SK-N-SH (cell line): ENCODE data around the gene PANK4. TPM values are rescaled to one million over a fixed set of nuclear protein-coding genes. Genes with fewer than 3 reads are reported as not detected.

Source experiments
- CTCF ChIA-PET: fragments of 300-600, 350-600 bp; formaldehyde crosslinking; extraction: SDS; loops from one replicate; lab custom pipeline; 2021; lab: Yijun Ruan, JAX
- POLR2A ChIA-PET: fragments of 350-600 bp; sonication (Branson Sonifier 250); formaldehyde crosslinking; extraction: SDS; loops from one replicate; lab custom pipeline; 2020; ENCODE audit warnings: antibody characterized with exemption, inconsistent platforms; lab: Yijun Ruan, JAX
- DNase-seq: peaks from one replicate; pipeline ENCODE4 v3.0.0; 2012
- H2AFZ ChIP-seq: fragments of 200-600 bp; sonication (generic); 2 replicates; pipeline ENCODE4 v1.8.1; 2016; ENCODE audit warnings: antibody characterized with exemption, mild to moderate bottlenecking, low read depth
- H3F3A ChIP-seq: fragments of 200-600 bp; sonication (generic); replicated peaks from 2 replicates; pipeline ENCODE3; 2016; ENCODE audit warnings: antibody characterized with exemption, mild to moderate bottlenecking; ENCODE audit not compliant: insufficient read depth
- H3K27ac ChIP-seq, 2 experiments: fragments of 200-500 bp in 1 of 2; fragments of 200-600 bp in 1 of 2; sonication (Bioruptor generic) in 1 of 2; sonication (generic), shearing (Covaris generic) in 1 of 2; 2 replicates each; pipeline versions ENCODE4 v1.5.1 to v1.6.1; 2014 to 2016; ENCODE audit warnings: low read depth in 2 of 2, inconsistent platforms in 1 of 2, low read length in 1 of 2, mild to moderate bottlenecking in 1 of 2, mixed read lengths in 1 of 2
- H3K27me3 ChIP-seq: fragments of 200-600 bp; sonication (generic), shearing (Covaris generic); 2 replicates; pipeline ENCODE4 v1.6.1; 2016; ENCODE audit warnings: mixed run types; ENCODE audit not compliant: insufficient read depth
- H3K36me3 ChIP-seq, 2 experiments: fragments of 200-500 bp in 1 of 2; fragments of 200-600 bp in 1 of 2; sonication (Bioruptor generic) in 1 of 2; sonication (generic) in 1 of 2; replicated peaks in 1 of 2; 2 replicates each; pipeline versions ENCODE3 to v1.5.1; 2014 to 2016; ENCODE audit warnings: low read length in 1 of 2, mild to moderate bottlenecking in 1 of 2; ENCODE audit not compliant: insufficient read depth in 2 of 2, control insufficient read depth in 1 of 2
- H3K4me1 ChIP-seq, 2 experiments: fragments of 200-500 bp in 1 of 2; fragments of 200-600 bp in 1 of 2; sonication (Bioruptor generic) in 1 of 2; sonication (generic), shearing (Covaris generic) in 1 of 2; 2 replicates each; pipeline versions ENCODE4 v1.5.1 to v1.6.1; 2014 to 2016; ENCODE audit warnings: low read depth in 1 of 2, low read length in 1 of 2, mixed run types in 1 of 2; ENCODE audit not compliant: insufficient read depth in 2 of 2, control insufficient read depth in 1 of 2
- H3K4me2 ChIP-seq: fragments of 200-600 bp; sonication (generic), shearing (Covaris generic); 2 replicates; pipeline ENCODE4 v1.6.1; 2017; ENCODE audit warnings: mixed run types
- H3K4me3 ChIP-seq, 2 experiments: fragments of 200-500 bp in 1 of 2; fragments of 200-600 bp in 1 of 2; sonication (Bioruptor generic) in 1 of 2; sonication (generic), shearing (Covaris generic) in 1 of 2; 2 replicates each; pipeline versions ENCODE4 v1.5.1 to v1.8.1; 2014 to 2016; ENCODE audit warnings: low read depth in 2 of 2, inconsistent platforms in 1 of 2, low read length in 1 of 2, mild to moderate bottlenecking in 1 of 2, mixed read lengths in 1 of 2, moderate library complexity in 1 of 2
- H3K79me2 ChIP-seq: fragments of 200-600 bp; sonication (generic); 2 replicates; pipeline ENCODE4 v1.8.1; 2017; ENCODE audit warnings: mild to moderate bottlenecking; ENCODE audit not compliant: insufficient read depth
- H3K9ac ChIP-seq: fragments of 200-600 bp; sonication (generic); 2 replicates; pipeline ENCODE4 v1.6.1; 2017; ENCODE audit warnings: mixed run types
- H3K9me2 ChIP-seq: fragments of 200-600 bp; sonication (generic); 2 replicates; pipeline ENCODE4 v1.6.1; 2017; ENCODE audit warnings: mixed run types
- H3K9me3 ChIP-seq: fragments of 200-600 bp; sonication (generic); 2 replicates; pipeline ENCODE4 v1.6.1; 2017; ENCODE audit warnings: mixed run types, mild to moderate bottlenecking, moderate library complexity
- H4K20me1 ChIP-seq: fragments of 200-600 bp; sonication (generic); 2 replicates; pipeline ENCODE4 v1.6.1; 2017; ENCODE audit warnings: mild to moderate bottlenecking, mixed run types; ENCODE audit not compliant: insufficient read depth
- EZH2phosphoT487 ChIP-seq: fragments of 200-600 bp; sonication (generic); IDR thresholded peaks from 2 replicates; pipeline ENCODE4 v1.6.1; 2017; ENCODE audit warnings: low read depth, mixed run types, mild to moderate bottlenecking, antibody characterized with exemption, moderate library complexity, borderline replicate concordance
- FOSL2 ChIP-seq: IDR thresholded peaks from 2 replicates; pipeline ENCODE4 v1.4.0; 2012; ENCODE audit warnings: low read depth, mild to moderate bottlenecking, moderate library complexity, borderline replicate concordance
- FOXM1 ChIP-seq: IDR thresholded peaks from 2 replicates; pipeline ENCODE4 v1.4.0; 2012; ENCODE audit warnings: low read depth, mild to moderate bottlenecking
- GABPA ChIP-seq: IDR thresholded peaks from 2 replicates; pipeline ENCODE4 v1.4.0; 2012; ENCODE audit warnings: low read depth, mild to moderate bottlenecking
- JUND ChIP-seq: IDR thresholded peaks from 2 replicates; pipeline ENCODE4 v1.4.0; 2012
- MXI1 ChIP-seq: IDR thresholded peaks from 2 replicates; pipeline ENCODE4 v1.6.1; 2012; ENCODE audit warnings: mild to moderate bottlenecking, low read depth, low read length, improper control_type of control experiment
- NRF1 ChIP-seq: IDR thresholded peaks from 2 replicates; pipeline ENCODE4 v1.6.1; 2012; ENCODE audit warnings: low read depth, mild to moderate bottlenecking, low read length
- SIN3A ChIP-seq: IDR thresholded peaks from 2 replicates; pipeline ENCODE4 v1.6.1; 2012; ENCODE audit warnings: low read depth, mild to moderate bottlenecking, low read length, moderate library complexity, borderline replicate concordance
- SMC3 ChIP-seq: IDR thresholded peaks from 2 replicates; pipeline ENCODE4 v1.6.1; 2012; ENCODE audit warnings: low read depth, low read length, improper control_type of control experiment
- WGBS: methylation state at CpG from one replicate; pipeline ENCODE4 v1.1.6; 2017; ENCODE audit warnings: low lambda C conversion rate; 5-methylcytosine and 5-hydroxymethylcytosine counted together
- polyA plus RNA-seq, 3 experiments: library from polyadenylated mRNA; depleted of rRNA; stranded (reverse); fragments of >200 nt; gene quantifications; 2 replicates each; pipeline ENCODE4 v1.2.3, GENCODE V29; 2012
- TF ChIP-seq, protein P1 (sequence below): IDR thresholded peaks from 2 replicates; pipeline ENCODE4 v1.4.0; 2012; ENCODE audit warnings: low read depth
- TF ChIP-seq, protein P2 (sequence below): IDR thresholded peaks from 2 replicates; pipeline ENCODE4 v1.6.1; 2012; ENCODE audit warnings: mild to moderate bottlenecking, low read depth, low read length, moderate library complexity

Gene PANK4
- polyA plus RNA-seq, 1 of the 3 experiments (the other 2 are of a cell fraction), result 16.6 TPM

DNA sequence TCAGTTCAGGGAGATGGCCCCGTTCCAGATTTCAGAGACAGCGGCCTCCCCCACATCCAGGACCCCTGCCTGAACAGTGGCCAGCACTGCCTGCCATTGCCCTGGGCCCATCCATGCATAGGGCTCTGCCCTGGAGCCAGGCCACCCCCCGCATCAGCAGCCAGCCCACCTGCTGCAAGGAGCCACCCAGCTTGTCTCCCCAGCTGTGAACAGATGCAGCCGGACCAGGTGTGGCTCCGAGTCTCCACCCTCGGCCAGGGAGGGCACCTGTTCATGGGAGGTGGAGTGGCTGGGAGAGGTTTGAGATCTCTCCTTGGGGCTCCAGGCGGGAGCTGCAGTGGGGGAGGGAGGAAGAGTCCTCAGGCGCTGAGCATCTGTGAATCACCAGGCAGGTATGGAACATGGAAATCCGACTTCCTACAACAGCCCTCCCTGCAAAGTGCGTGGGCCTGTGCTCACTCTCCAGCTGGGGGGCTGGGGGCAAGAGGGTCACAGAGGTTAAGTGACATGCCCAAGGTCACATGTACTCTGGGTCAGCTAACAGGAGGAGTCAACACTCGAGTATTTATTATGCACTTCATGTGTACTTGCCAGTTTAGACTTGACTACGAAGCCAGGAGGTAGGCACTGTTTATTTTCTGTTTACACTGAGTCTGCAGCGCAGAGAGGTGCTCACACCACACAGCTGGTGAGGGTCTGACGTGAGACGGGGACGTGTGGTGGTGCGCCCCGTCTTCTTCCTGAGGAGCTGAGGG lies 8.5 kb upstream of the PANK4 start:
- 58% methylated on average over 13 of the region's 18 CpGs for WGBS
- Histone ChIP-seq H3K27me3 (peaks cover 6% of the 10 kb centered on the region; the same call in 1 of the 2 replicates), H3K9ac (no peak overlapping the region), H3K9me2 (no peaks in the 10 kb centered on the region), H3K4me2 (no peak overlapping the region), H4K20me1 (no peaks in the 10 kb centered on the region), H3F3A (no peaks in the 10 kb centered on the region), H3K4me3 (no peak overlapping the region), H3K79me2 (no peaks in the 10 kb centered on the region), H3K27ac (no peak overlapping the region), H2AFZ (no peak overlapping the region), H3K9me3 (no peaks in the 10 kb centered on the region), H3K36me3 (no peaks in the 10 kb centered on the region), H3K4me1 (peaks cover 0 to 11% of the 10 kb centered on the region in 2 experiments; a peak in 1 of 4 replicates)
- DNase-seq, result no peak
- ChIA-PET CTCF (interaction anchor here (3.9 to 7.7 kb wide), 2 partner anchors 9 to 13 kb away, joined by 21 to 35 read pairs; no protein-coding TSS in a partner anchor), POLR2A (interaction anchor here (0.8 to 1.9 kb wide), 3 partner anchors 8 to 28 kb away, joined by 3 to 6 read pairs (median 3); no protein-coding TSS in a partner anchor)
- no peak for TF ChIP-seq JUND
- TF ChIP-seq FOSL2, result peak; percentile 38; the same call in 1 of the 2 replicates

DNA sequence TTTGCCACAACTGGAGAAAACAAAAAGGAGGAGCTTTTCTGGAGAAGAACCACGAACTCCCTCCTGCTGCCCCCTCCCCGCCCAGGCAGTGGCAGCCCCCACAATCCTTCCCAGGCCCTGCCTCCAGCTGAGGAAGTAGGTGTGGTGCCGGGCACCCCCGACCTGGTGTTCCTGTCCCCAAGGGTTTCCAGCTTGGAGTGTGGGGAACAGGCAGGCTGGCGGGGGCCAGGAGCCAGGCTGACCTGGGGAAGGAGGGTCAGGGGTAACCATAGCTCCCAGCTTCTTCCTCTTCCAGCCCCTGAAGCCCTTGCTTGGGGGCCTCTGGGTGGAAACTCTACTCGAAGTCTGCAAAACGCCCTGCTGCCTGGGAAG lies 7.9 kb upstream of the PANK4 start:
- TF ChIP-seq, protein P1, sequence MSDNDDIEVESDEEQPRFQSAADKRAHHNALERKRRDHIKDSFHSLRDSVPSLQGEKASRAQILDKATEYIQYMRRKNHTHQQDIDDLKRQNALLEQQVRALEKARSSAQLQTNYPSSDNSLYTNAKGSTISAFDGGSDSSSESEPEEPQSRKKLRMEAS, result no peak
- TF ChIP-seq EZH2phosphoT487, result no peak
- TF ChIP-seq MXI1, result no peak
- TF ChIP-seq NRF1, result no peak
- 31% methylated on average over 4 of the region's 7 CpGs for whole genome bisulfite sequencing
- H3K4me2 ChIP-seq, result no peak overlapping the region
- no peaks in the 10 kb centered on the region for H3K9me2 ChIP-seq
- no peak overlapping the region for H3K27ac ChIP-seq
- H3K9ac ChIP-seq, result no peak overlapping the region
- H3K36me3 ChIP-seq, result no peaks in the 10 kb centered on the region
- H3K79me2 ChIP-seq, result no peaks in the 10 kb centered on the region
- no peaks in the 10 kb centered on the region for H3K9me3 ChIP-seq
- no peak overlapping the region for H3K4me3 ChIP-seq
- peaks cover 0 to 12% of the 10 kb centered on the region in 2 experiments; a peak in 1 of 4 replicates for H3K4me1 ChIP-seq
- ChIA-PET POLR2A (interaction anchor here (1.9 kb wide), 1 partner anchor 12 kb away, joined by 6 read pairs; no protein-coding TSS in a partner anchor), CTCF (interaction anchor here (1.1 to 7.7 kb wide), 3 partner anchors 10 to 1470 kb away, joined by 3 to 35 read pairs (median 21); no protein-coding TSS in a partner anchor)
- H3K27me3 ChIP-seq, result peaks cover 6% of the 10 kb centered on the region; the same call in 1 of the 2 replicates
- H3F3A ChIP-seq, result no peaks in the 10 kb centered on the region
- no peak overlapping the region for H2AFZ ChIP-seq
- no peaks in the 10 kb centered on the region for H4K20me1 ChIP-seq
- no peak for DNase-seq

DNA sequence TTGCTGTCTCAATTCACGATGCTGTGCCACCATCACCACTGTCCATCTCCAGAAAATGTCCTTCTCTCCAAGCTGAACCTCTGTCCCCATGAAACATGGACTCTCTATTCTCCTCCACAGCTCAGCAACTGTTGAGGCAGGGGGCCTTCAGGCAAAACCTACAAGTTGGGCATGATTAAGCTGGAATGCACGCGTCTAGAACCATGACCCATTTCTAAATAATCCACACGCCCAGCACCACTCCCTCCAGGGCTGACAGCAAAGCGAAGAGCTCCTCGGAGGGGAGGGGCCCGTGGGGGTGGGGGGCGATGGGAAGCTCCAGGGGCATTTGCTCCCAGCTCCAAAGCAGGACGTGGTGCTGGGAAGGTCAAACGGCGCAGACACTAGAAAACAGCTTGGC lies 7.0 kb upstream of the PANK4 start:
- POLR2A ChIA-PET, result interaction anchor here (1.9 kb wide), 1 partner anchor 13 kb away, joined by 6 read pairs; no protein-coding TSS in a partner anchor

More for the DNA sequence above, 7.0 kb upstream of the PANK4 start:
- H3K4me1 ChIP-seq, result peaks cover 0 to 12% of the 10 kb centered on the region in 2 experiments; a peak in 1 of 4 replicates
- H3K79me2 ChIP-seq, result no peaks in the 10 kb centered on the region
- no peak overlapping the region for H3K9ac ChIP-seq
- CTCF ChIA-PET, result interaction anchor here (1.1 to 7.7 kb wide), 3 partner anchors 11 to 1469 kb away, joined by 3 to 35 read pairs (median 21); no protein-coding TSS in a partner anchor
- H3K9me3 ChIP-seq, result no peaks in the 10 kb centered on the region
- H3K9me2 ChIP-seq, result no peaks in the 10 kb centered on the region
- no peak overlapping the region for H2AFZ ChIP-seq
- no peak for DNase-seq
- no peaks in the 10 kb centered on the region for H3K36me3 ChIP-seq
- 52% methylated on average over 7 of the region's 11 CpGs for WGBS
- H4K20me1 ChIP-seq, result no peaks in the 10 kb centered on the region
- no peaks in the 10 kb centered on the region for H3F3A ChIP-seq
- H3K4me3 ChIP-seq, result no peak overlapping the region
- TF ChIP-seq GABPA (no peak), FOXM1 (no peak), SMC3 (no peak), SIN3A (no peak)
- TF ChIP-seq, protein P2, sequence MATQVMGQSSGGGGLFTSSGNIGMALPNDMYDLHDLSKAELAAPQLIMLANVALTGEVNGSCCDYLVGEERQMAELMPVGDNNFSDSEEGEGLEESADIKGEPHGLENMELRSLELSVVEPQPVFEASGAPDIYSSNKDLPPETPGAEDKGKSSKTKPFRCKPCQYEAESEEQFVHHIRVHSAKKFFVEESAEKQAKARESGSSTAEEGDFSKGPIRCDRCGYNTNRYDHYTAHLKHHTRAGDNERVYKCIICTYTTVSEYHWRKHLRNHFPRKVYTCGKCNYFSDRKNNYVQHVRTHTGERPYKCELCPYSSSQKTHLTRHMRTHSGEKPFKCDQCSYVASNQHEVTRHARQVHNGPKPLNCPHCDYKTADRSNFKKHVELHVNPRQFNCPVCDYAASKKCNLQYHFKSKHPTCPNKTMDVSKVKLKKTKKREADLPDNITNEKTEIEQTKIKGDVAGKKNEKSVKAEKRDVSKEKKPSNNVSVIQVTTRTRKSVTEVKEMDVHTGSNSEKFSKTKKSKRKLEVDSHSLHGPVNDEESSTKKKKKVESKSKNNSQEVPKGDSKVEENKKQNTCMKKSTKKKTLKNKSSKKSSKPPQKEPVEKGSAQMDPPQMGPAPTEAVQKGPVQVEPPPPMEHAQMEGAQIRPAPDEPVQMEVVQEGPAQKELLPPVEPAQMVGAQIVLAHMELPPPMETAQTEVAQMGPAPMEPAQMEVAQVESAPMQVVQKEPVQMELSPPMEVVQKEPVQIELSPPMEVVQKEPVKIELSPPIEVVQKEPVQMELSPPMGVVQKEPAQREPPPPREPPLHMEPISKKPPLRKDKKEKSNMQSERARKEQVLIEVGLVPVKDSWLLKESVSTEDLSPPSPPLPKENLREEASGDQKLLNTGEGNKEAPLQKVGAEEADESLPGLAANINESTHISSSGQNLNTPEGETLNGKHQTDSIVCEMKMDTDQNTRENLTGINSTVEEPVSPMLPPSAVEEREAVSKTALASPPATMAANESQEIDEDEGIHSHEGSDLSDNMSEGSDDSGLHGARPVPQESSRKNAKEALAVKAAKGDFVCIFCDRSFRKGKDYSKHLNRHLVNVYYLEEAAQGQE, result no peak
- no peak overlapping the region for H3K4me2 ChIP-seq
- no peak overlapping the region for H3K27ac ChIP-seq
- peaks cover 6% of the 10 kb centered on the region; the same call in 1 of the 2 replicates for H3K27me3 ChIP-seq
